Right atrium auricular region (tissue), 2 donors: ENCODE data around the gene FGF11. TPM values are rescaled to one million over a fixed set of nuclear protein-coding genes. Genes with fewer than 3 reads are reported as not detected.

ENCODE experiments used
- DNase-seq: peaks from one replicate; pipeline ENCODE4 v3.0.0-alpha.2; 2019; ENCODE audit warnings: low spot score
- H3K27ac ChIP-seq, 2 donors: fragments of 200-600 bp; sonication (generic); 1 replicate in 1 of 2; 2 replicates in 1 of 2; pipeline ENCODE4 v1.5.1; 2016 to 2019
- H3K27me3 ChIP-seq, 2 donors: fragments of 200-600 bp; sonication (generic); one replicate each; pipeline versions ENCODE4 v1.5.1 to v1.6.0; 2017 to 2019
- H3K36me3 ChIP-seq: fragments of 200-600 bp; sonication (generic); one replicate; pipeline ENCODE4 v1.5.1; 2016
- H3K4me1 ChIP-seq, 2 donors: fragments of 200-600 bp; sonication (generic); one replicate each; pipeline versions ENCODE4 v1.5.1 to v1.6.0; 2017 to 2019
- H3K4me3 ChIP-seq, 2 donors: fragments of 200-600 bp; sonication (generic); 1 replicate in 1 of 2; 2 replicates in 1 of 2; pipeline ENCODE4 v1.5.1; 2017 to 2019; ENCODE audit warnings: mild to moderate bottlenecking in 1 of 2, moderate library complexity in 1 of 2
- H3K9me3 ChIP-seq, 2 donors: fragments of 200-600 bp; sonication (generic); one replicate each; pipeline ENCODE4 v1.5.1; 2019
- CTCF ChIP-seq, 2 donors: fragments of 200-600 bp; sonication (generic); IDR thresholded peaks; one replicate each; pipeline ENCODE4 v1.5.1; 2019; ENCODE audit warnings: antibody characterized with exemption in 2 of 2
- total RNA-seq, 2 donors: library from RNA; depleted of rRNA; stranded (reverse); fragments of >200 nt; gene quantifications; one replicate each; pipeline ENCODE4 v1.1.0, GENCODE V29; 2016

The FGF11 gene
- total RNA-seq, 2 donors from 2014 or later: 18.6 to 20.9 TPM

- Histone ChIP-seq H3K4me3 (no peak overlapping the region), H3K27me3 (no peaks in the 10 kb centered on the region), H3K4me1 (peaks cover 0 to 6% of the 10 kb centered on the region in 2 donors), H3K9me3 (no peaks in the 10 kb centered on the region), H3K36me3 (peaks cover 8% of the 10 kb centered on the region), H3K27ac (no peak overlapping the region)
- no peak for DNase-seq
- TF ChIP-seq CTCF (IDR thresholded peaks at IDR 0.05): no peak
Measured at GRCh38 chr17:7410634-7411426, 28.5 kb upstream of the FGF11 start.

- H3K27me3 ChIP-seq: no peaks in the 10 kb centered on the region
- H3K27ac ChIP-seq: no peak overlapping the region
- TF ChIP-seq CTCF (IDR thresholded peaks at IDR 0.05): no peak
- no peak for DNase-seq
- no peak overlapping the region for H3K4me3 ChIP-seq
- peaks cover 0 to under 1% of the 10 kb centered on the region in 2 donors for H3K4me1 ChIP-seq
- H3K36me3 ChIP-seq: peaks cover 9% of the 10 kb centered on the region
- no peaks in the 10 kb centered on the region for H3K9me3 ChIP-seq
Measured at GRCh38 chr17:7411427-7411750, 27.9 kb upstream of the FGF11 start.

- no peak overlapping the region for H3K27ac ChIP-seq
- no peaks in the 10 kb centered on the region for H3K9me3 ChIP-seq
- TF ChIP-seq CTCF (IDR thresholded peaks at IDR 0.05): no peak
- DNase-seq: no peak
- H3K4me1 ChIP-seq: no peaks in the 10 kb centered on the region
- no peak overlapping the region for H3K4me3 ChIP-seq
- H3K27me3 ChIP-seq: no peaks in the 10 kb centered on the region
- H3K36me3 ChIP-seq: peaks cover 9% of the 10 kb centered on the region
Measured at GRCh38 chr17:7413346-7413985, 25.8 kb upstream of the FGF11 start.

- no peak for DNase-seq
- H3K36me3 ChIP-seq: peaks cover 9% of the 10 kb centered on the region
- H3K27me3 ChIP-seq: no peaks in the 10 kb centered on the region
Measured at GRCh38 chr17:7414837-7415236, 24.5 kb upstream of the FGF11 start.

GRCh38 chr17:7415784-7416183 is 23.5 kb upstream of the FGF11 start:
- Histone ChIP-seq H3K4me3 (no peak overlapping the region), H3K9me3 (no peaks in the 10 kb centered on the region), H3K27me3 (no peaks in the 10 kb centered on the region), H3K27ac (no peak overlapping the region), H3K4me1 (no peaks in the 10 kb centered on the region), H3K36me3 (peaks cover 9% of the 10 kb centered on the region)
- no peak for DNase-seq
- no peak for TF ChIP-seq CTCF (IDR thresholded peaks at IDR 0.05)

More at GRCh38 chr17:7414837-7415236, 24.5 kb upstream of the FGF11 start:
- Histone ChIP-seq H3K4me1 (no peaks in the 10 kb centered on the region), H3K27ac (no peak overlapping the region), H3K9me3 (no peaks in the 10 kb centered on the region), H3K4me3 (no peak overlapping the region)
- no peak for TF ChIP-seq CTCF (IDR thresholded peaks at IDR 0.05)
